ENCODE data around the gene SPINT2.

DNA sequence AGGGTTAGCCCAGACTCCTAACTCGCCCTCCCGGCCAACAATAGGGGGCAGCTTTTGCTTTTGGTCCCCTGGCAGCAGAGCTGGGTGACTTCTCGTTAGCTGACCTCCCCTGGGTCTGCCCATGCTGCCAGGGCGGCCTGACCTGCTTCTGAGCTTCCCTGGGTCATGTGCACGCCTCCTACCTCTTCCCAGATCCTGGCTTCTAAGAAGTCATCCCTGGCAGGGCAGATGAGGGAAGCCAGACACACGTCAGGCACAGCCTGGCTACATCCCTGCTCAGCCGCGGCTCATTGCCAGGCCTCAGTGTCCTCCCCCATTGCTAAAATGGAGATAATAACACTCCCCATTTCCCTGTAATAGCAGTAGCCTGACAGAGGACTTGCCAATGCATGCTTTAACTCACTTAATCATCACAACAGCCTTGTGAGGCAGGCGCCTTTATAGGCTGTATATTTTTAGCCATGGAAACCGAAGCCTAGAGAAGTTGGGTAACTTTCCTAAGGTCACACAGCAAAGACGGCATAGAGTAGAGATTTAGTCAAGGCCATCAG is 57.3 kb downstream of the SPINT2 start:
- TF ChIP-seq, protein P1, sequence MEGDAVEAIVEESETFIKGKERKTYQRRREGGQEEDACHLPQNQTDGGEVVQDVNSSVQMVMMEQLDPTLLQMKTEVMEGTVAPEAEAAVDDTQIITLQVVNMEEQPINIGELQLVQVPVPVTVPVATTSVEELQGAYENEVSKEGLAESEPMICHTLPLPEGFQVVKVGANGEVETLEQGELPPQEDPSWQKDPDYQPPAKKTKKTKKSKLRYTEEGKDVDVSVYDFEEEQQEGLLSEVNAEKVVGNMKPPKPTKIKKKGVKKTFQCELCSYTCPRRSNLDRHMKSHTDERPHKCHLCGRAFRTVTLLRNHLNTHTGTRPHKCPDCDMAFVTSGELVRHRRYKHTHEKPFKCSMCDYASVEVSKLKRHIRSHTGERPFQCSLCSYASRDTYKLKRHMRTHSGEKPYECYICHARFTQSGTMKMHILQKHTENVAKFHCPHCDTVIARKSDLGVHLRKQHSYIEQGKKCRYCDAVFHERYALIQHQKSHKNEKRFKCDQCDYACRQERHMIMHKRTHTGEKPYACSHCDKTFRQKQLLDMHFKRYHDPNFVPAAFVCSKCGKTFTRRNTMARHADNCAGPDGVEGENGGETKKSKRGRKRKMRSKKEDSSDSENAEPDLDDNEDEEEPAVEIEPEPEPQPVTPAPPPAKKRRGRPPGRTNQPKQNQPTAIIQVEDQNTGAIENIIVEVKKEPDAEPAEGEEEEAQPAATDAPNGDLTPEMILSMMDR (IDR thresholded peaks at IDR 0.05), result no peak
- no peak for TF ChIP-seq EZH2 (IDR thresholded peaks at IDR 0.05; ENCODE audit: borderline replicate concordance, insufficient read depth, low read depth, low read length, poor library complexity, severe bottlenecking)

Data from B cell (primary cell).